NCI-H345 treated with DMSO at 0.1 percent for 48 hours (cell line): ENCODE results near the gene ZNF264.
"Not testable (repeated sequence)": the region's sequence is repeated elsewhere in the genome, so short reads cannot be mapped to it uniquely, and the experiment has no call there.

Experiments
- DNase-seq: peaks from one replicate; lab custom pipeline; 2025; ENCODE audit not compliant: unreplicated experiment; lab: John Stamatoyannopoulos, UW

ZNF264 gene

DNA sequence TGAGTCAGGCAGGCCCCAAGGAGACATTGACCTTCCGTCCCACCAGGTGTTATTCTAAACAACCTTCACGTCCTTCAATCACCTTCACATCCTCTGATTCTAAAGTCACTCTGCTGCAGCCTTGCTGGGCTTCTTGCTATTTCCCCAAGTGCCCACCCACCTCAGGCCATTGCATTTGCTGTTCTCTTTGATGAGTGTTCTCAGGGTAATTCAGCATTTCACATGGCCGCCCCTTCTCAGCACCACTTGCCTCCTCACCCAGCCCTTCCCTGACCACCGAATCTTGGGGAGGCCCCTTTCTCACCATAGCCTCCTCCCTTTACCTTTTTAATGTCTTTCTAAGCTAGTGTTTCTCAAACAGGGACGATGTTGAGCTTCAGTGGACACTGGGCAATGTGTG, 53.8 kb downstream of the ZNF264 start:
- DNase-seq = no peak

DNA sequence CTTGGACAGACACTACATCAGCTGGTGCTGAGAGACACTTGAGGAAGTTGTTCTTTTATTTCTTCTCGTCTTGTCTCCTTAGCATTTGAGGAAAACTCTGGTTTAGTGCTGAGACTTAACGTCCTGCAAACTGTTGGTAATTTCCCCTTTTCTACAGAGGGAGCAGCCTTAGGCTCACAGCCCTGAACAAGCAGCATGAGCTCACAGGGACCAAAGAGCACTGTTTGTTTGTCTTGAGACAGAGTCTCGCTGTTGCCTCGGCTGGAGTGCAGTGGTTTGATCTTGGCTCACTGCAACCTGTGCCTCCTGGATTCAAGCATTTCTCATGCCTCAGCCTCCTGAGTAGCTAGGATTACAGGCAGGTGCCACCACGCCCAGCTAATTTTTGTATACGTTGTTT, 54.7 kb downstream of the ZNF264 start:
- no peak for DNase-seq

- no peak for DNase-seq
These were observed 57.3 kb downstream of the ZNF264 start for GRCh38 chr19:57248646-57249045.

- no peak for DNase-seq
These were observed 58.0 kb downstream of the ZNF264 start for GRCh38 chr19:57249329-57249728.

DNA sequence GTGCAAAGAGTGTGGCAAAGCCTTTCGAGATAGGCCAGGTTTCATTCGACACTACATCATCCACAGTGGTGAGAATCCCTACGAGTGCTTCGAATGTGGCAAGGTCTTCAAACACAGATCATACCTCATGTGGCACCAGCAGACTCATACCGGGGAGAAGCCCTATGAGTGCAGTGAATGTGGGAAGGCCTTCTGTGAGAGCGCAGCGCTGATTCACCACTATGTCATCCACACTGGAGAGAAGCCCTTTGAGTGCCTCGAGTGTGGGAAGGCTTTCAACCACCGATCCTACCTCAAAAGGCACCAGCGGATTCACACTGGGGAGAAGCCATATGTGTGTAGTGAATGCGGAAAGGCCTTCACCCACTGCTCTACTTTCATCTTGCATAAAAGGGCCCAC, 62.5 kb downstream of the ZNF264 start:
- DNase-seq = not testable (repeated sequence)

- DNase-seq = no peak
These were observed 70.7 kb downstream of the ZNF264 start for GRCh38 chr19:57262044-57262443.

- no peak for DNase-seq
These were observed 72.0 kb downstream of the ZNF264 start for GRCh38 chr19:57263244-57263741.

DNA sequence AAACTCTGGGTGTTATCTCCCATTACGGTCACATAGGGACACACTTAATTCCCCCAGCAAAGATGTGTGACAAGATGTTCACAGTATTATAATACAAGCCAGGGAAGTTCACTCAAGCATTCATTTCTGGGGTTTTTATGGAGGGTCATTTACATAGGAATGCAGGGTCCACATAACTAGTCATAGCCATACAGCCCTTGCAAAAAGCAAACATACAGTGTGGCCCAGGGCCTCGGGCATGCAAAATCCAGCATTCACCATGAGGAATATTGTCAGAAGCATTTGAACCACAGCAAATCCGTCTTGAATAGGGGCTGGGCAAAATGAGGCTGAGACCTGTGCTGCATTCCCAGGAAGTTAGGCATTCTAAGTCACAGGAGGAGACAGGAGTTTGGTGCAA, 76.0 kb downstream of the ZNF264 start:
- no peak for DNase-seq

DNA sequence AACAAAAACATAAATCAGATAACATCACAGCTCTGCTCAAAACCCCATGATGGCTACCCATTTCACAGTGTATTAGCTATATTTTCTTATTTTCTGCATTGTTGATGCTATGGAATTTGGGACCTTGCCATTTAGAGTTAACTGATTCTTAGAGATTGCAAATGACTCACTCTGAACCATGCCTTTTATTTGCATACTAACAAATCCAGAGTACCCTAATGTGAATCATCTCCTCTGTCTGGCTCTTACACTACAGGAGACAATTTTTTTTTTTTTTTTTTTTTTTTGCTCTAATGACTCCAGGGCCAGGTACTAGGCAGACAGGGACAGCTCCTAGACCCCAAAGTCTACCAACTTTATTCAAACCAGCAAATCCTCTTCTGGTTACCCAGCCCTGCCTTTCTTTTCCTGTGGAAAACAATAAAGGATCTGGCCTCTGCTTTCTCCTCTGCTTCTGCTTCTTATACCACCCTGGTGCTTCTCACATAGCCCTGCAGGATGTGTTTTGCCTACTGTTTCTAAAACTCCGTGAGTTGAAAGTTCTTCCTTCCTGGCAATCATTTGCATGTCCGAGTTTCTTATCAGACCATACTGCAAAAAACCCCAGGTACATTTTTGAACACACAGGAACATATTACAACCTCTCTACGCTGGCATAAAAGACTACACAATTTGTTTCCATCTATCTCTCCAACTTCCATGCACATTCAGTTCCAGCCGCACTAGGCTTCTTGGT, 78.4 kb downstream of the ZNF264 start:
- no peak for DNase-seq

DNA sequence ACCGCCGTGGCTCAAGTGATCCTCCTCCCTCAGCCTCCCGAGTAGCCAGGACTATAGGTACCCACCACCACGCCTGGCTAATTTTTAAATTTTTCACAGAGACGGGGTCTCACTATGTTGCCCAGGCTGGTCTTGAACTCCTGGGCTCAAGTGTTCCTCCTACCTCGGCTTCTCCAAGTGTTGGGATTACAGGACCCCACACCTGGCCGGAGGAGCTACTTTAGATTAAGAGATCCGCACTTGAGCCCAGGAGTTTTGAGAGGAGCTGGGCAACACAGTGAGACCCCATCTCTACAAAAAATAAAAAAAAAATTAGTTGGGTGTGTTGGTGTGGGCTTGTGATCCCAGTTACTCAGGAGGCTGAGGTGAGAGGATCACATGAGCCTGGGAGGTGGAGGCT, 80.0 kb downstream of the ZNF264 start:
- no peak for DNase-seq
